Upper lobe of right lung (tissue), 1 donor: ENCODE measurements around the gene TSGA10IP. TPM values are rescaled to one million over a fixed set of nuclear protein-coding genes. Genes with fewer than 3 reads are reported as not detected.

Experiments used
- ATAC-seq: fragments of 200-7000 bp; cut with Tn5 transposase; one replicate; pipeline ENCODE4 v1.9.1; 2020; ENCODE audit warnings: mild to moderate bottlenecking, moderate library complexity
- DNase-seq: peaks from one replicate; pipeline ENCODE4 v3.0.0-alpha.2; 2020
- H3K27ac ChIP-seq: fragments of 200-600 bp; one replicate; pipeline ENCODE4 v1.8.0; 2022
- H3K27me3 ChIP-seq: fragments of 200-600 bp; one replicate; pipeline ENCODE4 v1.8.0; 2022; ENCODE audit warnings: mild to moderate bottlenecking
- H3K36me3 ChIP-seq: fragments of 200-600 bp; one replicate; pipeline ENCODE4 v1.8.0; 2022
- H3K4me1 ChIP-seq: fragments of 200-600 bp; one replicate; pipeline ENCODE4 v1.8.0; 2022
- H3K4me3 ChIP-seq: fragments of 200-600 bp; one replicate; pipeline ENCODE4 v1.8.0; 2022; ENCODE audit warnings: mild to moderate bottlenecking
- H3K9me3 ChIP-seq: fragments of 200-600 bp; one replicate; pipeline ENCODE4 v1.8.0; 2022
- CTCF ChIP-seq: fragments of 200-600 bp; IDR thresholded peaks from one replicate; pipeline ENCODE4 v1.8.0; 2022; ENCODE audit warnings: antibody characterized with exemption
- intact Hi-C: fragments of 100-400 bp; cut with DNase I; formaldehyde crosslinking; loops from one replicate; pipeline ENCODE4 v1.11.0; 2022
- total RNA-seq: library from RNA; stranded (reverse); fragmentation: NEBNext Ultra II Directional; extraction: Animal tissue kit (Norgen Biotek cat#: 25700); gene quantifications from one replicate; pipeline ENCODE4 v1.2.1, GENCODE V29; 2021
- donor health status: DM: no; HTN: yes; CAD: no; lungs with severe emphysema.

Gene TSGA10IP
- total RNA-seq, 1 donor from 2014 or later = not detected

DNA sequence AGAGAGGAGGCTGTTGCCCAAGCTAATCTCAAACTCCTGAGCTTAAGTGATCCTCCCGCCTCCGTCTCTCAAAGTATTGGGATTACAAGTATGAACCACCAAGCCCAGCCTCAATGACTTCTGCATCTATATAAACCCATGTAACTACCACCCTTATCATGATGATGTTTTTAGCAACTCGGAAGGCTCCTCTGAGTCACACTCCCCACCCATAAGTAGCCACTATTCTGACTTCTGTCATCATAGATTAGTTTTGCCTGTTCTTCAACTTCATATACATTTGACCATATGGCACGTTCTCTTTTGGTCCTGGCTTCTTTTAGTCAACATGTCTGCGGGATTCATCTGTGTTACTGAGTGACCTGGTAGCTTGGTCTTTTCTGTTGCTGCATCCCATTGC lies 38.7 kb upstream of the TSGA10IP start:
- intact Hi-C loops = no loop called here
- H3K27me3 ChIP-seq = no peaks in the 10 kb centered on the region
- no peaks in the 10 kb centered on the region for H3K36me3 ChIP-seq
- H3K27ac ChIP-seq = no peak overlapping the region
- peaks cover 6% of the 10 kb centered on the region for H3K4me1 ChIP-seq
- H3K9me3 ChIP-seq = no peaks in the 10 kb centered on the region
- TF ChIP-seq CTCF = no peak
- ATAC-seq (no peak), DNase-seq (no peak)
- no peak overlapping the region for H3K4me3 ChIP-seq

DNA sequence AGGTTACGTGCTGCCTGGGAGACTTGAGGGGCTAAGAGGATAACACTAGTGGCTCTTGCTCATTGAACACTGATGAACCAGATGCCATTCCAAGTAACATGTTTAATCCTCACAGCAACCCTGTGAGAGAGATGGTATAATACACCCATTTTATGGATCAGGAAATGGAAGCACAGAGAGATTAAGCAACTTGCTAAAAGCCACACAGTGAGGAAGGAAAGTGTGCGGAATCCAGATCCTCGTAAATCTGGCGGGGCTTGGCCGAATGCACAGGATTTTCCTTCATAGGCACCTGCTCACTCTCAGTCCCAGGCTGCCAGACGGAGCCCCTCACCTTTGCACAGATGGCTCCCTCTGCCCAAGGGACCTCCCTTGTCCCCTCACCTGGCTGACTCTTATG lies 37.4 kb upstream of the TSGA10IP start:
- H3K4me1 ChIP-seq = peaks cover 11% of the 10 kb centered on the region
- H3K36me3 ChIP-seq = no peaks in the 10 kb centered on the region
- DNase-seq = no peak
- no peak overlapping the region for H3K4me3 ChIP-seq
- H3K27me3 ChIP-seq = no peaks in the 10 kb centered on the region
- TF ChIP-seq CTCF = no peak
- intact Hi-C loops = no loop called here
- no peak for ATAC-seq
- no peak overlapping the region for H3K27ac ChIP-seq
- H3K9me3 ChIP-seq = no peaks in the 10 kb centered on the region

GRCh38 chr11:65911682-65912568 lies 33.4 kb upstream of the TSGA10IP start:
- peak; percentile 32 for ATAC-seq
- peak; percentile 34 for TF ChIP-seq CTCF
- no peak for DNase-seq

GRCh38 chr11:65912845-65913244 lies 32.4 kb upstream of the TSGA10IP start:
- H3K4me3 ChIP-seq = no peak overlapping the region
- intact Hi-C loops = no loop called here
- DNase-seq = no peak
- no peak overlapping the region for H3K27ac ChIP-seq
- no peaks in the 10 kb centered on the region for H3K9me3 ChIP-seq
- no peak for ATAC-seq
- peaks cover 43% of the 10 kb centered on the region for H3K4me1 ChIP-seq
- no peaks in the 10 kb centered on the region for H3K36me3 ChIP-seq
- no peaks in the 10 kb centered on the region for H3K27me3 ChIP-seq
- TF ChIP-seq CTCF = no peak

More at GRCh38 chr11:65911682-65912568, 33.4 kb upstream of the TSGA10IP start:
- H3K4me3 ChIP-seq = no peak overlapping the region
- H3K36me3 ChIP-seq = no peaks in the 10 kb centered on the region
- H3K9me3 ChIP-seq = no peaks in the 10 kb centered on the region
- H3K27me3 ChIP-seq = no peaks in the 10 kb centered on the region
- intact Hi-C loops = no loop called here
- H3K27ac ChIP-seq = peak overlapping the region; percentile 11
- peaks cover 34% of the 10 kb centered on the region for H3K4me1 ChIP-seq

DNA sequence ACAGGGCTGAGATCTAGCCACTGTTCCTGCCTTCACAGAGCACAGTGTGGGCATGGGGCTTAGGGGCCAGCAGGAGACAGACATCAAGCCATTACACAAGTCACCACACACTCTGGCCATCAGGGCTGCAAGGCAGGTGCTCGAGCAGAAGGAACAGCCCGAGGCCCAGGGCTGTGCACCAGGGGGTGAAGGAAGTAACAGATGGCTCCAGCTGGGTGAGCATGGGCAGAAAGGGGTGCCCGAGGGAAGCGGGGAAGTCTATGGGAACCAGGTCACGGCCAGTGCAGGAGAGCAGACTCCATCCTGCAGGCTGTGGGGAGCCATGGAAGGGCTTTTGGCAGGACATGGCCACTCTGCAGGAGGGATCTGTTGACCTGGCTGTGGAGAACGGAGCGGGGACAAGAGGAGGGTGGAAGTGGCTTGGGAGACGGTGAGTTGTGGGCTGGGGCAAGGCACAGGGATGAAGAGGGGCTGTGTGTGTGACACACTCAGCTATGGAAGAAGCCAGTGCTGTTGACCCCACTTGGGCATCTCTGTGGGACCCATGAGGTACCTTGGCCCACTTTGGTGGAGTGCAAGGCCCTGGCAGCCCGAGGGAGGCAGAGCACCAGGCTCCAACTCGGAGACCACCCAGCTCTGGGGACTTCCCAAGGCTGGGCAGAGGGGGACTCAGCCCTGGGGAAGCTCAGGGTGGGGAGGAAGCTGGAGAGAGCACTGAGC lies 30.0 kb upstream of the TSGA10IP start:
- ATAC-seq = no peak
- Histone ChIP-seq H3K36me3 (no peaks in the 10 kb centered on the region), H3K4me1 (peaks cover 50% of the 10 kb centered on the region), H3K27me3 (no peaks in the 10 kb centered on the region), H3K9me3 (no peaks in the 10 kb centered on the region), H3K27ac (peak overlapping the region; percentile 72), H3K4me3 (no peak overlapping the region)
- no peak for DNase-seq
- no peak for TF ChIP-seq CTCF
- intact Hi-C loops = no loop called here
